Neural progenitor cell (in vitro differentiated cells): ENCODE results near the gene SOCS3. TPM values are rescaled to one million over a fixed set of nuclear protein-coding genes. Genes with fewer than 3 reads are reported as not detected.
A peak's percentile ranks its signal among the peaks of the same experiment; 100 is the strongest.

ENCODE experiments used
- DNase-seq: peaks from one replicate; pipeline ENCODE4 v3.0.0-alpha.2; 2016; ENCODE audit warnings: low spot score
- H2AFZ ChIP-seq: fragments of 200-600 bp; sonication (generic); replicated peaks from 2 replicates; pipeline ENCODE4 v1.6.1; 2016; ENCODE audit warnings: antibody characterized with exemption
- H3F3A ChIP-seq: fragments of 200-600 bp; sonication (generic); 2 replicates; pipeline ENCODE4 v1.6.1; 2016; ENCODE audit warnings: antibody characterized with exemption, low read depth
- H3K27ac ChIP-seq: fragments of 200-600 bp; sonication (generic); 2 replicates; pipeline ENCODE4 v1.5.1; 2016; ENCODE audit warnings: mild to moderate bottlenecking
- H3K27me3 ChIP-seq: fragments of 200-600 bp; sonication (generic); 2 replicates; pipeline ENCODE4 v1.6.1; 2016; ENCODE audit warnings: mild to moderate bottlenecking, moderate library complexity
- H3K36me3 ChIP-seq: fragments of 200-600 bp; sonication (generic); 2 replicates; pipeline ENCODE4 v1.5.1; 2016
- H3K4me1 ChIP-seq: fragments of 200-600 bp; sonication (generic); 2 replicates; pipeline ENCODE4 v1.6.1; 2016; ENCODE audit warnings: mixed run types
- H3K4me2 ChIP-seq: fragments of 200-600 bp; sonication (generic); 2 replicates; pipeline ENCODE4 v1.6.1; 2016
- H3K4me3 ChIP-seq: fragments of 200-600 bp; sonication (generic); 2 replicates; pipeline ENCODE4 v1.5.1; 2016
- H3K79me2 ChIP-seq: fragments of 200-600 bp; sonication (generic); 2 replicates; pipeline ENCODE4 v1.6.1; 2016; ENCODE audit warnings: low read depth
- H3K9ac ChIP-seq: fragments of 200-600 bp; sonication (generic); 2 replicates; pipeline ENCODE4 v1.6.1; 2016
- H3K9me3 ChIP-seq: fragments of 200-600 bp; sonication (generic); 2 replicates; pipeline ENCODE4 v1.5.1; 2016; ENCODE audit warnings: low read depth
- H4K20me1 ChIP-seq: fragments of 200-600 bp; sonication (generic); 2 replicates; pipeline ENCODE4 v1.6.1; 2016; ENCODE audit warnings: low read depth
- H3K27ac Mint-ChIP-seq: 3 replicates; pipeline ENCODE4 v1.8.0; 2021; ENCODE audit warnings: mixed read lengths
- H3K27me3 Mint-ChIP-seq: 2 replicates; pipeline ENCODE4 v1.8.0; 2022; ENCODE audit warnings: low read depth, mild to moderate bottlenecking, inconsistent platforms, moderate library complexity, mixed read lengths; ENCODE audit not compliant: insufficient read depth
- H3K36me3 Mint-ChIP-seq: 3 replicates; pipeline ENCODE4 v1.8.0; 2021; ENCODE audit warnings: mixed read lengths
- H3K4me1 Mint-ChIP-seq: 3 replicates; pipeline ENCODE4 v1.8.0; 2021; ENCODE audit warnings: mixed read lengths
- H3K4me3 Mint-ChIP-seq: 3 replicates; pipeline ENCODE4 v1.8.0; 2021; ENCODE audit warnings: mild to moderate bottlenecking, moderate library complexity, mixed read lengths
- H3K9me3 Mint-ChIP-seq: 3 replicates; pipeline ENCODE4 v1.8.0; 2020; ENCODE audit warnings: mixed read lengths
- CTCF ChIP-seq: fragments of 200-600 bp; sonication (generic); IDR thresholded peaks from 2 replicates; pipeline ENCODE4 v1.5.1; 2017; ENCODE audit warnings: antibody characterized with exemption, mild to moderate bottlenecking
- EZH2 ChIP-seq: fragments of 200-600 bp; sonication (generic); IDR thresholded peaks from 2 replicates; pipeline ENCODE4 v1.6.1; 2017; ENCODE audit warnings: antibody characterized with exemption, mild to moderate bottlenecking, moderate library complexity
- EZH2phosphoT487 ChIP-seq: fragments of 200-600 bp; sonication (generic); IDR thresholded peaks from 2 replicates; pipeline ENCODE4 v1.6.1; 2017; ENCODE audit warnings: antibody characterized with exemption
- total RNA-seq: library from RNA; depleted of rRNA; stranded (reverse); fragments of >200 nt; gene quantifications from 2 replicates; pipeline ENCODE4 v1.2.3, GENCODE V29; 2015; ENCODE audit warnings: low replicate concordance

The SOCS3 gene
- total RNA-seq, 1 donor from 2014 or later = 7.5 TPM

GRCh38 chr17:78362232-78362631, 2.4 kb upstream of the SOCS3 start:
- Mint-ChIP-seq H3K4me3 (no peak overlapping the region), H3K27ac (no peak overlapping the region), H3K27me3 (peaks cover 8% of the 10 kb centered on the region), H3K36me3 (no peaks in the 10 kb centered on the region), H3K9me3 (no peaks in the 10 kb centered on the region), H3K4me1 (peaks cover 68% of the 10 kb centered on the region)
- H3K4me1 ChIP-seq = peaks cover 62% of the 10 kb centered on the region
- DNase-seq = no peak
- peaks cover 26% of the 10 kb centered on the region for H3K27me3 ChIP-seq
- no peak overlapping the region for H3K27ac ChIP-seq
- H2AFZ ChIP-seq = no peak overlapping the region
- TF ChIP-seq CTCF = no peak
- TF ChIP-seq EZH2phosphoT487 = no peak
- no peak for TF ChIP-seq EZH2
- no peak overlapping the region for H3K9ac ChIP-seq
- no peak overlapping the region for H3K4me2 ChIP-seq
- H3K36me3 ChIP-seq = no peaks in the 10 kb centered on the region
- no peaks in the 10 kb centered on the region for H3K9me3 ChIP-seq
- H3F3A ChIP-seq = peaks cover 58% of the 10 kb centered on the region
- H4K20me1 ChIP-seq = peaks cover 24% of the 10 kb centered on the region
- H3K4me3 ChIP-seq = no peak overlapping the region
- H3K79me2 ChIP-seq = peaks cover 14% of the 10 kb centered on the region

- Histone ChIP-seq H3F3A (peaks cover 48% of the 10 kb centered on the region), H2AFZ (no peak overlapping the region), H3K36me3 (no peaks in the 10 kb centered on the region), H3K27me3 (peaks cover 35% of the 10 kb centered on the region), H3K27ac (no peak overlapping the region), H3K9me3 (no peaks in the 10 kb centered on the region), H3K79me2 (peaks cover 14% of the 10 kb centered on the region), H4K20me1 (peaks cover 33% of the 10 kb centered on the region), H3K4me3 (peak overlapping the region; percentile 92), H3K4me1 (peaks cover 62% of the 10 kb centered on the region), H3K4me2 (peak overlapping the region; percentile 97), H3K9ac (no peak overlapping the region)
- DNase-seq = no peak
- Mint-ChIP-seq H3K27me3 (peaks cover 8% of the 10 kb centered on the region), H3K27ac (no peak overlapping the region), H3K4me1 (peaks cover 66% of the 10 kb centered on the region), H3K4me3 (peak overlapping the region; percentile 86), H3K9me3 (no peaks in the 10 kb centered on the region), H3K36me3 (peaks cover 3% of the 10 kb centered on the region)
- TF ChIP-seq CTCF (no peak), EZH2 (no peak), EZH2phosphoT487 (no peak)
Measured at GRCh38 chr17:78361225-78361701, 1.4 kb upstream of the SOCS3 start.

- Histone ChIP-seq H3K4me1 (peaks cover 63% of the 10 kb centered on the region), H3K4me3 (peak overlapping the region; percentile 92), H3K9me3 (no peaks in the 10 kb centered on the region), H2AFZ (peak overlapping the region; percentile 61), H3K4me2 (peak overlapping the region; percentile 97), H3K9ac (no peak overlapping the region), H4K20me1 (peaks cover 40% of the 10 kb centered on the region), H3K27ac (peak overlapping the region; percentile 49), H3F3A (peaks cover 47% of the 10 kb centered on the region), H3K79me2 (peaks cover 14% of the 10 kb centered on the region), H3K36me3 (no peaks in the 10 kb centered on the region), H3K27me3 (peaks cover 42% of the 10 kb centered on the region)
- H3K4me3 Mint-ChIP-seq = peak overlapping the region; percentile 86
- H3K9me3 Mint-ChIP-seq = no peaks in the 10 kb centered on the region
- no peak for TF ChIP-seq EZH2phosphoT487
- TF ChIP-seq CTCF = peak; percentile 95
- TF ChIP-seq EZH2 = peak; percentile 26
- peak; percentile 96 for DNase-seq
- peaks cover 8% of the 10 kb centered on the region for H3K27me3 Mint-ChIP-seq
- H3K27ac Mint-ChIP-seq = peak overlapping the region; percentile 42
- H3K4me1 Mint-ChIP-seq = peaks cover 66% of the 10 kb centered on the region
- peaks cover 3% of the 10 kb centered on the region for H3K36me3 Mint-ChIP-seq
Measured at GRCh38 chr17:78360371-78361224, 721 bp upstream of the SOCS3 start.
